Activated CD4-positive, alpha-beta T cell treated with anti-CD3 and anti-CD28 coated beads for 4 hours (primary cell): Measurements from ENCODE around the gene PKM.

Source experiments
- DNase-seq, 2 donors: peaks; one replicate each; pipeline ENCODE4 v3.0.0-alpha.2; 2020

The PKM gene

DNA sequence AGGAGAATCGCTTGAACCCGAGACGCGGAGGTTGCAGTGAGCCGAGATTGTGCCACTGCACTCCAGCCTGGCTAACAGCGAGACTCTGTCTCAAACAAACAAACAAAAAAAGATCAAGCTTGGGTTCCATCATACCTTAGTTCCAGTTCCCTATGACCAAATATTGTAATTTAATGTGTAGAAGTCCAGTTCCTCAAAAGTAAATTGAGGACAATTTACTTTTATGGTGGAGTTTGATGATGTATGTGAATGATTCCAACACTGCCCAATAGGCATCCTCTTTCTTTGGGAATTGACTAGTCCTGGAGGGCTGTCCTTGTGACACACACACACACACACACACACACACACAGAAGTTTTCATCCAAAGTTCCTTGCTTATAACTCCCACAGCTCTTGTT, 2.8 kb upstream of the PKM start:
- DNase-seq: no peak

DNA sequence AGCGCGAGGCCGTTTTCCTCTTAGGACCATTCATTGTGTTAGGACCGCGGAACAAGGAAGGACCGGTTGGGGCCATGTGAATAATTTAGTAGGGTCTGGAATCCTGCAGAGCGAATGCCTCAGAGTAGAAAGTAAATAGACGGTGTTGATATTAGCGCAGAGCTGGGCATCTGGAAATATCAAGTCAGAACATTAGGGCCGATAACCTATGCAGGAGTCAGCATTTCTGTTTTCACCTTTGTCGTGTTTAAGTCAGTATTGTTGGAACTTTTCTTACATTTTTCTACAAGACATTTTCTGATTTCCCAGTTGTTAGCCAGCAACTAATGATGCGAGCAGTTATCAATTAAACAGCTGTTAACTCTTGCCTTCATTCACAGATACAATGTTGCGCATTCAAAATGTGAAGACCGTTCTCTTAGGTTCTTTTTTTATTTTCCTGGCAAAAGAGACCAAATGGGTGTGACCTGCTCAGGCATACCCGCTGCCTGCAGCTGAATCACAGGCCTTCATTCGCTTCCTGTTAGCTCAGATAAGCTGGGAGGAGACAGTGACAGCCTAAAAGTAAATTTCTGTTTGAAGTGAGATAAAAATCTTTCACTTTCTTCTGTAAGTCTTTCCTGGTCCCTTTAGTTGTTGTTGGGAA, 966 bp upstream of the PKM start:
- DNase-seq: peak; percentile 59 to 63

DNA sequence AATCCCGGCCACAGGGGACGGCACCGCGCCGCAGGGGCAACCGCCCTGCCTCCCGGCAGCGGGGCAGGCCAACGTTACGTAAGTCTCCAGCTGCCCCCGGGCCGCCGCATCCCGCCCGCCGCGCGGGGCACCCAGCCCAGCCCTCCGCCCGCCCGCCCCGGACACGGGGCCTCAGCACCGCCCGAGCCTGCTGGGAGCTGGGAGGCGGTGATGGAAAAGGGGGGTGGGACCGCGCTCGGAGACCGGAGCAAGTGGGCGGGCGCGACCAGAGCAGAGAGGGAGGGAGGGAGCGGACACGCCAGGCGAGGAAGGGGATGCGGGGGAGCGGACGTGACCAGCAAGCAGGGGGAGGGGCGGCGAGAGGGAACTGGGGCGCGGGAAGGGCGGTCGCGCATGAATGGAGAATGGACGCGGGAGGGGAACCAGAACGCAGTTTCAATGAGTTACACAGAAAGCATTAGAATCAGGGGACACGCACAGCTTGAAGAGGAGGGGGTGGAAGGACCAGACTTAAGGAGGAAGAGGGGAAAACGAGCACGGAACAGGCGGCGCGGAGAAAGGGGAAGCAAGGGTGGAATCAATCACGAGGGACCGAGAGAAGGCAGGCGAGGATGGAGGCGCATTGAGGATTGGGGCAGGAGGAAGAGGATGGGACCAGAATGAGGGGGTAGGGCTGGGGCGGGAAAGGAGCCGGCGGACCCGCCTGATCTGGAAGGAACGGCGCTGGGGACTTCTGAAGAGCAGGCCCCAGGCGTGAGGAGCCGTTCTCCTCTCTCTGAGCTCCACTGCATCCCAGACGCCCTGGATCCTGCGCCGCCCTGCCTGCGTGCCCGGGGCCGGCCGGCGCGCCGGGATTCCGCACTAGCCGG, 559 bp downstream of the PKM start:
- peak; percentile 79 to 91 for DNase-seq

GRCh38 chr15:72229947-72230196, 1.1 kb downstream of the PKM start:
- DNase-seq: no peak

GRCh38 chr15:72229076-72229946, 1.7 kb downstream of the PKM start:
- DNase-seq: peak; percentile 51 to 54

- DNase-seq: peak; percentile 26 to 35
Measured at GRCh38 chr15:72227720-72228119, 3.3 kb downstream of the PKM start.

GRCh38 chr15:72227192-72227586, 3.8 kb downstream of the PKM start:
- peak; percentile 35 to 39 for DNase-seq

GRCh38 chr15:72223278-72223677, 7.7 kb downstream of the PKM start:
- DNase-seq: no peak

DNA sequence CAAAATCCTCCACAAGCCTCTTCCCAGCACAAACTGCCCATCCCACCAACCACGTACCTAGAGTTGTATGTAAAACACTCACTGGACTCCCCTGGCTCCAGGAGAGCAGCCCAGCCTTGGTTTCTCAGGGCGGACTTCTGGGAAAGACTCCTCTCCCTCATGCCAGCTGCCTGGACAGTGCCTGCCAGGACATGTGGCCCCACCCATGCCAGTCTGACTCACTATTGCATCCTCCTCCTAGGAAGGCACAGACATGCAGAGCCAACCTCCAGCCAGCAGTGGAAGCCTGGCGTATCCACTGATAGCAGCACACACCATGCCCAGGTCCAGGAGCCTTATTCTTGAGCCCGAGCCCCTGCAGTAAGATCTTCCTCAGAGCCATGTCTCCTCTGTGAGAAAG, 8.6 kb downstream of the PKM start:
- no peak for DNase-seq

- DNase-seq: no peak
Measured at GRCh38 chr15:72220687-72221086, 10.3 kb downstream of the PKM start.

DNA sequence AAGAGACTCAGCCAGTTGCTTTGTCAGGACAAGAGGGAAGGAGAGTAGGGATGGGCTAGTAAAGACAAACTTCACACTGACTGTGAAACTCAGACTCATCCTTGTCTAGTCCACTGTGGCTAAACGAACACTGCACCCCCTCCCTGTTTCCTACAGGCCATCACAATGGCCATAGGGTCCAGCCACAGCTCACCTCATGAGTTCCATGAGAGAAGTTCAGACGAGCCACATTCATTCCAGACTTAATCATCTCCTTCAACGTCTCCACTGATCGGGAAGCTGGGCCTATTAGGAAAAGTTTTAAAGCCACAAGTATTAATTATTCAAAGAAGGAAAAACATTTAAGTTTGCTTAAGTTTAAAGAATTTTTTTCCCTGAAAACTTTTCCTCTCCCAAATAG, 13.8 kb downstream of the PKM start:
- DNase-seq: no peak

DNA sequence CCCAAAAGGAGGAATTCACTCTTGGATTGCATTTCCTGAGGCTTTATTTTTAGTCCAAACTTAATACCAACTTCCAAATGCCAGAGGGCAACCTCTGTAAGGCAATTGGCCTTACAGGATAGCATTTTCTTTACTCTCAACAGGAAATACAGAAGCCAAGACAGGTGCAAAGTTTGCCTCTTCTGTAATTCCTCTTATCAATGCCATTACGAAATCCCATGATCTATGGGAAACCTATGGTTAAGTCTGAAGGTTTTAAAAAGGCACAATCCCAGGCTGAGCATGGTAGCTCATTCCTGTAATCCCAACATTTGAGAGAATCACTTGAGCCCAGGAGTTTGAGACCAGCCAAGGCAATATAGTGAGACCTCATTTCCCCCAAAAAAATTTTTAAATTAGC, 14.9 kb downstream of the PKM start:
- DNase-seq: no peak

GRCh38 chr15:72207558-72208085, 23.4 kb downstream of the PKM start:
- DNase-seq: no peak

DNA sequence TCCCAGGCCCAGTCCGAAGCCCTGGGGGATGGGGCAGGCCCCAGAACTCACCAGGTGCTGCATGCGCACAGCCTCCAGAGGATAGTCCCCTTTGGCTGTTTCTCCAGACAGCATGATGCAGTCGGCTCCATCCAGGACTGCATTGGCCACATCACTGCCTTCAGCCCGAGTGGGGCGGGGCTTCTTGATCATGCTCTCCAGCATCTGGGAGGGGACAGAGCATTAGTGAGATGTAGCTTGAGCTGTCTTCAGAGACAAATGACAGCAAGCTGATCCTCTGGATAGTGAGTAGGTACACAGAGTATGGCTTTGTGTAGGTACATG, 24.4 kb downstream of the PKM start:
- no peak for DNase-seq

DNA sequence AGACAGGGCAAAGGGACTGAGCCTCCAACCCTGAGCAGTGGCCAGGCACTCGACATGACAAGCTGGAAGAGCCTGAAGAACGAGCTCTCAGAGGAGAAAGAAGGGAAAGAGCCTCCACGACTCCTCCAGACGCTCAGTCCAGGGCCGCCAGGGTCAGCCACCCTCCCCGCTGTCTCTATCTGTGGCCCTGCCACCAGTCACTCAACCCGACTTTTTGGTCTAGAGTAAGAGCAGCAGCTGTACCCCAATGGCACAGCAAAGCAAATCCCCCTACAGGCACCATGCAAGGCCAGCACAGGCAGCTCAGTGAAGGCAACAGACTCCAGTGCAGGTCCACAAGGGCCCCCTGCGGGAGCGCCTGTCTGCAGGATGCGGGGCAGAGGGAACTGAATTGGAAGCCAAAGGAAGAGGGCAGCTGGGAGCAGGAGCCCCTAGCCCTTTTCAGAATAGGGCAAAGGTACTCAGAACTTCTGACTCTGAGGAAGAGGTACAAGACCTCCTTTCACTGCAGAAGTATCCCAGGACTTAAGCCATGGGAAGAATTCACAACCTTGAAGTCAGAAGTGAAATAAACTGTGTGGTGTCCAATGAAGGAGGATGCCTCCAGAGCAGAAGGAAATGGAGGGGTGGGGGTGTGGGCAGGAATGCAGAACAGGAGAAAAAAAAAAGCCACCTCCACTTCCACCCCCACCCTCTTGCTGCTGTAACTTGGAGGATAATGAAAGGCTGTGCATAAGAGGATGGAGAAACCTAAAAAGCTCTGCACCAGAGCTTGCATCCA, 24.9 kb downstream of the PKM start:
- no peak for DNase-seq

DNA sequence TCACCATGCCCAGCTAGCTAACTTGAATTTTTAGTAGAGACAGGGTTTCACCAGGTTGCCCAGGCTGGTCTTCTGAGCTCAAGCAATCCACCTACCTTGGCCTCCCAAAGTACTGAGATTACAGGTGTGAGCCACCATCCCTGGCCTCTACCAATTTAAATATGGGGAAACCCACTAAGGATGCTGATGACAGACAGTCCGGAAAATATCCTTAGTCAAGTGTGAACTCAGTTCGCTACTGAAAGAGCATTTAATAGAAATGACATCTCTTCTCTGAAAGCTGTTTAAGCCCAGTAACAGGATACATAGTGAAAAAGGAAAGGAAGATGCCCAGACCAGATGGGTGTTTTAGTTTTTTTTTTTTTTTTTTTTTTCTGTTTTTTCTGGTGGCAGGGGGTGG, 25.7 kb downstream of the PKM start:
- no peak for DNase-seq

DNA sequence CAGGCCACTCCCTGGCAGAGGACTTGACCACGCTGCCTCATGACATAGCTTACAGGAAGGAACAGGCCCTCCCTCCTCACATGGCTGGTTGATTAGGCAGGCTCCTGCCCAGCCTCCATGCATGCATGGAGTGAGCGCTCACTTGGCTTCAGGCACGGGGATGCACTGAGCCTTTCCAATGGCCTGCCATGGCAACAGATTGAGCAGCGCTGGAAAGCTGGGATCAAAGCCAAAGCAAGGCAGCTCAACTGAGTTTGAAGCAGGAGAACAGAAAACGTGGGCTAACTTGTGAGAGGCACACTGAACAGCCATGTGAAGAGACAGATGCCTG, 27.5 kb downstream of the PKM start:
- DNase-seq: no peak

DNA sequence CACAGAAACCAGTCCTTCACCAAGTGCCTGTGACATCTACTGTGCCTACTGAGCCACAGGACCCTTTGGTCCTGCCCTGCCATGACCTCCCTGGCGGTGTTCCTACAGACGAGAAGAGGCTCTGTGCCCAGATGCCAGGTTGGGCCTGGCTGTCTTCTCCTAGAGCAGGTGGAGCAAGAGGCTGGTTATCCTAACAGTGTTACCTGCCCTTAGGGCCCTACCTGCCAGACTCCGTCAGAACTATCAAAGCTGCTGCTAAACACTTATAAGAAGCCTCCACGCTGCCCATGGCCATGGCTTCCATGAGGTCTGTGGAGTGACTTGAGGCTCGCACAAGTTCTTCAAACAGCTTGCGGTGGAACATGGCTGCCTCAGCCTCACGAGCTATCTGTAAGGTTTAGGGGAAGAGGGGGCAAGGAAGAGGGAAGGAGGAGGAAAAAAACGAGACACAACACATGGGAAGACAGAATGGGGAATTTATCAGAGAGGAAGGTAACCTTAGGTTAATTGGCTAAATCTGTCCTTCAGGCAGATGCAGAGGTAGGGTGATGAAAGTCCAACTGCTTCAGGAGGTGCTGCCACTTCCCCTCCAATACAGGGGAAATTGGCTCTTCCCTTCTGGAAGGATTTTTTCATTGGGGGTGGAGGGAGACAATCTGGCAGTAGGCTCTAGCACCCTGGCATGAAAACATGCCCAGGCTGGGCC, 28.0 kb downstream of the PKM start:
- no peak for DNase-seq

DNA sequence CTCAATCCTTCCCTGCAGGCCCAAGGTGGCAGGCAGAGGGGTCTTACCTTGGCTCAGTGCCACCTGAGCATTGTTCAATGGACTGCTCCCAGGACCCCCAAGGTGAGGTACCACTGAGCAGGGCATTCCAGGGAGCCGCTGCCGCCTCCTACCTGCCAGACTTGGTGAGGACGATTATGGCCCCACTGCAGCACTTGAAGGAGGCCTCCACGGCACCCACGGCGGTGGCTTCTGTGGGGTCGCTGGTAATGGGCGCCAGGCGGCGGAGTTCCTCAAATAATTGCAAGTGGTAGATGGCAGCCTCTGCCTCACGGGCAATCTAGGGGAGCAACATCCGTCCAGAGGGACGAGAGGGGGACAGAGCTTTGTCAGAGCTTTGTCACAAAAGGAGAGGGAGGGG, 28.7 kb downstream of the PKM start:
- no peak for DNase-seq

- DNase-seq: no peak
Measured at GRCh38 chr15:72201391-72201921, 29.5 kb downstream of the PKM start.

DNA sequence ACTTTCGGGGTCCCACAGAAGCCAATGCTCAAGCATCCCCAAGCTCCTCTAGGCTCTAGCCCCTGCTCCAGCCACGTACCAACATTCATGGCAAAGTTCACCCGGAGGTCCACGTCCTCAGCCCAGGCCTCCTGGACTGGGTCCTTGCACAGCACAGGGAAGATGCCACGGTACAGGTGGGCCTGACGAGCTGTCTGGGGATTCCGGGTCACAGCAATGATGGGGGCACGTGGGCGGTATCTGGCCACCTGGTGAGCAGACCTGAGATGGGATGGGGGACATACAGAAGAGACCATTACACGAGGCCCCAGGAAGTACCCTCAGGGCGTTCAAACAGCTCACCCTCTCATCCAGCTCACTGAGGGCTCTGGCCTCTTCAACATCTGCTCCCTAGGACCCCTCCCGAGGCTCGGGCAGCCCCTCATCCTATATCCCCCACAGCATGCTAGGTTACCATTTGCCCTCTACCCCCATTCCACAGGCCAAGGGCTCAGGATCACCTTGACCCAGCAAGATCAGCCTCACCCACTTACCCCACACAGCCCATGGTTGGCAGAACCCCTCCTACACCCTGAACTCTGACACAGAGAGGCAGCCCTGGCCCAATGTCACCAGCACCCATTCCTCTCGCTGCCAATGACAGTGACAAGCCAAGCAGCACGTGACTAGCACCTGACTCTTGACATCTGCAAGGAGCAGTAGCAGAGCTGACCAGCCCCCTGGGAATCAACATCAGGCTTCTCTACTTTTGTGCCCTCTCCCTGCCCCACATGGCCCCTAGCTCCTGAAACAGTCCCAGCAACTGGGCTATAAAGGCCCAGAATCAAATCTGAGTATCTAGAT, 30.4 kb downstream of the PKM start:
- no peak for DNase-seq
